Lower leg skin (tissue), 4 donors: ENCODE data around the gene LAMTOR2. TPM values are rescaled to one million over a fixed set of nuclear protein-coding genes. Genes with fewer than 3 reads are reported as not detected.
"Not testable (repeated sequence)": the region's sequence is repeated elsewhere in the genome, so short reads cannot be mapped to it uniquely, and the experiment has no call there.

Experiments
- DNase-seq, 2 donors: peaks; one replicate each; pipeline ENCODE4 v3.0.0-alpha.2; 2019; ENCODE audit warnings: low spot score in 2 of 2
- H3K4me3 ChIP-seq: fragments of 200-600 bp; sonication (generic); 2 replicates; pipeline ENCODE4 v1.5.1; 2017; ENCODE audit warnings: mild to moderate bottlenecking, low read depth; ENCODE audit not compliant: poor library complexity, severe bottlenecking
- CTCF ChIP-seq, 3 donors: fragments of 450-650 bp; IDR thresholded peaks; one replicate each; pipeline ENCODE4 v1.5.1; 2016; ENCODE audit warnings: antibody characterized with exemption in 3 of 3, mild to moderate bottlenecking in 3 of 3, moderate library complexity in 2 of 3
- POLR2A ChIP-seq, 2 donors: fragments of 450-650 bp; IDR thresholded peaks; one replicate each; pipeline ENCODE4 v1.6.1; 2016 to 2017; ENCODE audit warnings: antibody characterized with exemption in 2 of 2, mild to moderate bottlenecking in 1 of 2, moderate library complexity in 1 of 2
- WGBS, 2 donors: methylation state at CpG; one replicate each; pipeline ENCODE4 v1.1.5; 2018; 5-methylcytosine and 5-hydroxymethylcytosine counted together
- intact Hi-C: fragments of 100-400 bp; cut with DNase I; formaldehyde crosslinking; loops from one replicate; pipeline ENCODE4 v1.15.0; 2023; ENCODE audit warnings: low total_unique reads
- total RNA-seq, 4 donors: library from RNA; depleted of rRNA; stranded (reverse); fragments of >200 nt; gene quantifications; one replicate each; pipeline ENCODE4 v1.1.0, GENCODE V29; 2016

Gene LAMTOR2
- total RNA-seq, 4 donors from 2014 or later: 41.8 to 64.5 (median 47.4) TPM

GRCh38 chr1:156065212-156065611 is 10.6 kb downstream of the LAMTOR2 start:
- TF ChIP-seq POLR2A (IDR thresholded peaks at IDR 0.05) (no peak), CTCF (IDR thresholded peaks at IDR 0.05) (no peak)
- intact Hi-C loops: no loop called here
- 93% methylated on average over 3 of the region's 3 CpGs for WGBS, 2 donors
- DNase-seq: no peak
- no peak overlapping the region for H3K4me3 ChIP-seq

- WGBS, 2 donors: 75 to 86% methylated on average over 16 of the region's 16 CpGs
- H3K4me3 ChIP-seq: no peak overlapping the region
- intact Hi-C loops: no loop called here
- TF ChIP-seq POLR2A (IDR thresholded peaks at IDR 0.05) (no peak), CTCF (IDR thresholded peaks at IDR 0.05) (no peak)
- DNase-seq: no peak
Observed at GRCh38 chr1:156065871-156066270, 11.3 kb downstream of the LAMTOR2 start.

GRCh38 chr1:156067262-156067661 is 12.7 kb downstream of the LAMTOR2 start:
- intact Hi-C loops: no loop called here
- WGBS, 2 donors: 85 to 88% methylated on average over 2 of the region's 2 CpGs

GRCh38 chr1:156069490-156070455 is 15.2 kb downstream of the LAMTOR2 start:
- no peak for DNase-seq
- WGBS, 2 donors: 83% methylated on average over 3 of the region's 3 CpGs
- no peak for TF ChIP-seq POLR2A (IDR thresholded peaks at IDR 0.05)
- TF ChIP-seq CTCF (IDR thresholded peaks at IDR 0.05): no peak
- intact Hi-C loops: no loop called here
- H3K4me3 ChIP-seq: no peak overlapping the region

More at GRCh38 chr1:156067262-156067661, 12.7 kb downstream of the LAMTOR2 start:
- no peak for TF ChIP-seq CTCF (IDR thresholded peaks at IDR 0.05)
- TF ChIP-seq POLR2A (IDR thresholded peaks at IDR 0.05): no peak
- H3K4me3 ChIP-seq: no peak overlapping the region
- no peak for DNase-seq

GRCh38 chr1:156070548-156070947 is 16.0 kb downstream of the LAMTOR2 start:
- H3K4me3 ChIP-seq: no peak overlapping the region
- no peak for TF ChIP-seq POLR2A (IDR thresholded peaks at IDR 0.05)
- intact Hi-C loops: no loop called here
- no peak for DNase-seq
- WGBS, 2 donors: 47 to 48% methylated on average over 4 of the region's 4 CpGs

GRCh38 chr1:156071332-156071816 is 16.8 kb downstream of the LAMTOR2 start:
- H3K4me3 ChIP-seq, intact Hi-C loops, DNase-seq: not testable (repeated sequence)
- WGBS, 2 donors: 93% methylated on average over 7 of the region's 7 CpGs
